Right ventricle myocardium inferior (tissue), 1 donor: ENCODE measurements around the gene CACTIN. TPM values are rescaled to one million over a fixed set of nuclear protein-coding genes. Genes with fewer than 3 reads are reported as not detected.

Experiments used
- ATAC-seq: fragments of 200-7000 bp; cut with Tn5 transposase; one replicate; pipeline ENCODE4 v1.9.1; 2020; ENCODE audit warnings: mild to moderate bottlenecking, moderate library complexity
- DNase-seq: peaks from one replicate; pipeline ENCODE4 v3.0.0; 2021; ENCODE audit errors: missing footprints
- intact Hi-C: fragments of 100-400 bp; cut with DNase I; formaldehyde crosslinking; loops from one replicate; pipeline ENCODE4 v1.11.0; 2022
- total RNA-seq: library from RNA; stranded (reverse); fragmentation: NEBNext Ultra II Directional; extraction: Animal tissue kit (Norgen Biotek cat#: 25700); gene quantifications from one replicate; pipeline ENCODE4 v1.2.1, GENCODE V29; 2021
- donor health status: DM: no; HTN: yes; CAD: no; lungs with severe emphysema.

CACTIN gene
- total RNA-seq, 1 donor from 2014 or later = 12.6 TPM

- ATAC-seq (no peak), DNase-seq (no peak)
- intact Hi-C loops = loop anchor here (5.0 kb wide), 1 partner anchor 110 kb away; the partner anchor contains the start of gene FZR1
These were observed 9.1 kb downstream of the CACTIN start for GRCh38 chr19:3617463-3617862.

- DNase-seq = no peak
- intact Hi-C loops = loop anchor here (5.0 kb wide), 1 partner anchor 108 kb away; the partner anchor contains the start of gene FZR1
These were observed 11.0 kb downstream of the CACTIN start for GRCh38 chr19:3615524-3616135.

GRCh38 chr19:3614858-3615505, 11.6 kb downstream of the CACTIN start:
- no peak for DNase-seq
- no peak for ATAC-seq
- intact Hi-C loops = loop anchor here (5.0 kb wide), 1 partner anchor 108 kb away; the partner anchor contains the start of gene FZR1

More at GRCh38 chr19:3615524-3616135, 11.0 kb downstream of the CACTIN start:
- no peak for ATAC-seq

- intact Hi-C loops = no loop called here
- DNase-seq = no peak
- no peak for ATAC-seq
These were observed 12.6 kb downstream of the CACTIN start for GRCh38 chr19:3613818-3614661.

- ATAC-seq = no peak
- intact Hi-C loops = no loop called here
- no peak for DNase-seq
These were observed 13.5 kb downstream of the CACTIN start for GRCh38 chr19:3612901-3613741.

- ATAC-seq (no peak), DNase-seq (no peak)
- intact Hi-C loops = no loop called here
These were observed 14.3 kb downstream of the CACTIN start for GRCh38 chr19:3612330-3612729.

- DNase-seq (no peak), ATAC-seq (no peak)
- intact Hi-C loops = no loop called here
These were observed 14.7 kb downstream of the CACTIN start for GRCh38 chr19:3611841-3612240.

GRCh38 chr19:3610745-3611717, 15.6 kb downstream of the CACTIN start:
- DNase-seq (no peak), ATAC-seq (no peak)
- intact Hi-C loops = no loop called here

GRCh38 chr19:3609779-3610719, 16.5 kb downstream of the CACTIN start:
- intact Hi-C loops = no loop called here
- no peak for ATAC-seq
- no peak for DNase-seq

- DNase-seq (no peak), ATAC-seq (no peak)
- intact Hi-C loops = no loop called here
These were observed 17.8 kb downstream of the CACTIN start for GRCh38 chr19:3608750-3609322.

GRCh38 chr19:3608079-3608641, 18.4 kb downstream of the CACTIN start:
- no peak for ATAC-seq

GRCh38 chr19:3607303-3608078, 19.1 kb downstream of the CACTIN start:
- peak; percentile 23 for ATAC-seq
- intact Hi-C loops = no loop called here
- peak; percentile 77 for DNase-seq

More at GRCh38 chr19:3608079-3608641, 18.4 kb downstream of the CACTIN start:
- intact Hi-C loops = no loop called here
- DNase-seq = no peak

GRCh38 chr19:3606690-3607289, 19.8 kb downstream of the CACTIN start, which contains the start of gene TBXA2R:
TSS of gene TBXA2R (minus strand) at chr19:3606875. CDS start at chr19:3600634, 6,241 bp downstream.
- peak; percentile 73 for ATAC-seq
- DNase-seq = peak; percentile 87
- intact Hi-C loops = no loop called here

- no peak for ATAC-seq
- DNase-seq = peak; percentile 68
- intact Hi-C loops = no loop called here
These were observed 20.4 kb downstream of the CACTIN start for GRCh38 chr19:3606174-3606689.
